NCI-H345 (cell line): ENCODE data around the gene COX7C.

ENCODE experiments used
- DNase-seq: peaks from one replicate; lab custom pipeline; 2025; lab: John Stamatoyannopoulos, UW

The COX7C gene

GRCh38 chr5:86665984-86666760, 48.4 kb downstream of the COX7C start:
- DNase-seq: no peak

- DNase-seq: no peak
Measured at GRCh38 chr5:86666981-86667380, 49.2 kb downstream of the COX7C start.
